ENCODE results near the gene OCA2.

OCA2 gene

DNA sequence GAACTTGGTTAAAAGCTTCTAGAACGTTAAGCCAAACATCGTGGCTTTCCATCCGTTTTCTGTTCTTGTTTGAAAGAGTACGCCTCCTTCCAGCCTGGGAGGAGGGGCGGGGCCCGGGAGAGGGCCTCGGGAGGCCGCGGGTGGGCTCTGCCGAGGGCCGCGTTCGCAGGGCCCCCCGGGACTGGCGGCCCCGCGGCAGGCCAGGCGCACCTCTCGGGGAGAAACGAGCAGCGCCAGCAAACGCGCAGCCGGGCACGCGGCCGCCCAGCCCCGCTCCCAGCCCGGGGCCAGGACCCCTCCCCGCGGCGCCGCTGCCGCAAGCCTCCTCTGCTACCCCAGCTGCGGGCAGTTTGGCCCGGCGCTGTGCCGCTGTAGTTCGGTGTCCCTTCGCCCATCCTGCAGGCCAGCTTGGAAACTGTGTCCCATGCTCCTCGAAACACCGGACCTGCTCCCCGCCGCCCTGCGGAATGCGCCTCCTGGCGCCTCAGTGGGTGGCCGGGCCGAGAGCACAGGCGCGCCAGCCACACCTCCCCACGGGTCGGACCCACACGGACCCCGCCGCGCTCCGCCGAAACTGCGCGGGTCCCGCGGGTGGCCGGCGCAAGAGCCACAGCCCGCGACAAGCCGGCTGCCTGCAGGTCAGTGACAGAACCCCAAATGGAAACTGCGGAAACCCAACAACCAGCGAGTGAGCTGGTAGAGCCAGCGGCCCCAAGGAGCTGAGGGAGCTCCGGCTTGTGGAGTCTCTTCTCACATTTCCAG is 2.3 kb downstream of the OCA2 start:
- Histone ChIP-seq H3K9me3 (ENCODE audit: control insufficient read depth, low read length) (no peaks in the 10 kb centered on the region), H3K27me3 (replicated peaks; ENCODE audit: control insufficient read depth, insufficient read depth, low read length, poor library complexity, severe bottlenecking) (peaks cover 40% of the 10 kb centered on the region), H3K36me3 (ENCODE audit: control insufficient read depth, insufficient read depth, low read length) (no peaks in the 10 kb centered on the region), H3K4me1 (ENCODE audit: control insufficient read depth, insufficient read depth, low read length, poor library complexity, severe bottlenecking) (peaks cover 42% of the 10 kb centered on the region), H3K27ac (ENCODE audit: insufficient read depth, low read length, poor library complexity, severe bottlenecking) (no peak overlapping the region), H3K4me3 (ENCODE audit: insufficient read depth, low read depth, low read length, poor library complexity, severe bottlenecking) (peak overlapping the region; percentile 66)
- no peak for DNase-seq

DNA sequence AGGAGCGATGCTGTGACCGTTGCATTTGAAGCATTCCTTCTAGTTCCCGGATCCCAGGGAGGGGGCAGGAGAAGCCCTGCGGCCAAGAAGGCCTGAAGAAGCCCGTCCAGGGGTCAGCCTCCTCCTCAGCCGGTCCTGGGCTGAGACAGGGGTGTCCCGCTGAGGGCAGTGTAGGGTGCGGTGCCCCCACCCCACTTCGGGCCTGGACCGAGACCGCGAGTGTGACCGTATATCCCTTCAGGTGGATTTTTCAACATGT is 2.8 kb downstream of the OCA2 start:
- Histone ChIP-seq H3K27ac (ENCODE audit: insufficient read depth, low read length, poor library complexity, severe bottlenecking) (no peak overlapping the region), H3K4me3 (ENCODE audit: insufficient read depth, low read depth, low read length, poor library complexity, severe bottlenecking) (peak overlapping the region; percentile 66), H3K27me3 (replicated peaks; ENCODE audit: control insufficient read depth, insufficient read depth, low read length, poor library complexity, severe bottlenecking) (peaks cover 40% of the 10 kb centered on the region), H3K9me3 (ENCODE audit: control insufficient read depth, low read length) (no peaks in the 10 kb centered on the region), H3K4me1 (ENCODE audit: control insufficient read depth, insufficient read depth, low read length, poor library complexity, severe bottlenecking) (peaks cover 42% of the 10 kb centered on the region), H3K36me3 (ENCODE audit: control insufficient read depth, insufficient read depth, low read length) (no peaks in the 10 kb centered on the region)
- no peak for DNase-seq

DNA sequence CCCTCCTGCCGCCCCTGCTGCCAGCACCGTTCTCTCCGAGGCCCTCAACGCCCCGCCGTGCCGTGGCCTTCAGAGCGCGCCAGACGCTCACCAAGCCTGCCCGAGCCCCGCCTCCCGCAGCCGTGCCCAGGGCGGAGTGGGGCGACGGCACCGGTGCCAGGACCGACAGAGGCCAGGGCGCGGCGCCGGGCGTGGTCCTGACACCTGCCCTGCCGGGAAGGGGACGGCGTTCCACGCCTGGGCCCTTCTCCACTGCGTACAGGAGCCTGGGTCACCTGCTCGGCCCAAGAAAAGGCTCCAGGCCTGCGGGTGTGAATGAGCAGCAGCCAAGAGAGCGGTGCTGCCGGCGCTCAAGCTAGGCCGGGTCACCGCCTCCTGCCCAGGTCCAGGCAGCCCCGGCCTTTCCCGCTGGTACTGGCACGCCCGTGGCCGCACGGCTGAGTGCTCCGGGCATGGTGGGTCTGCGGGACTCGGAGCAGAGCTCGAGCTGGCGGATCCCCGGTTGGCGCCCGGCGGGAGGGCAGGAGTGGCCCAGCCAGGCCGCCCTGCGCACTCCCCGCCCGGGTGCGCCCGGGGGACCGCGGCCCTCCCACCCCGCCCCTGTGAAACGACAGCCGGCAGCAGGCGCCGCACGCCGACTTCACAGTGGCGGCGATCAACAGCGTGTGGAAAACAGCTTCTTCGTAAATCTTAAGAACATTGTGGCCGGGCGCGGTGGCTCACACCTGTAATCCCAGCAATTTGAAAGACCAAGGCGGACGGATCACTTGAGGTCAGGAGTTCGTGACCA is 4.2 kb downstream of the OCA2 start:
- H3K4me3 ChIP-seq (ENCODE audit: insufficient read depth, low read depth, low read length, poor library complexity, severe bottlenecking), result peak overlapping the region; percentile 66
- H3K27me3 ChIP-seq (replicated peaks; ENCODE audit: control insufficient read depth, insufficient read depth, low read length, poor library complexity, severe bottlenecking), result peaks cover 40% of the 10 kb centered on the region
- no peaks in the 10 kb centered on the region for H3K9me3 ChIP-seq (ENCODE audit: control insufficient read depth, low read length)
- no peaks in the 10 kb centered on the region for H3K36me3 ChIP-seq (ENCODE audit: control insufficient read depth, insufficient read depth, low read length)
- no peak overlapping the region for H3K27ac ChIP-seq (ENCODE audit: insufficient read depth, low read length, poor library complexity, severe bottlenecking)
- DNase-seq, result peak in 1 of 3 donors; percentile 33
- H3K4me1 ChIP-seq (ENCODE audit: control insufficient read depth, insufficient read depth, low read length, poor library complexity, severe bottlenecking), result peaks cover 42% of the 10 kb centered on the region

DNA sequence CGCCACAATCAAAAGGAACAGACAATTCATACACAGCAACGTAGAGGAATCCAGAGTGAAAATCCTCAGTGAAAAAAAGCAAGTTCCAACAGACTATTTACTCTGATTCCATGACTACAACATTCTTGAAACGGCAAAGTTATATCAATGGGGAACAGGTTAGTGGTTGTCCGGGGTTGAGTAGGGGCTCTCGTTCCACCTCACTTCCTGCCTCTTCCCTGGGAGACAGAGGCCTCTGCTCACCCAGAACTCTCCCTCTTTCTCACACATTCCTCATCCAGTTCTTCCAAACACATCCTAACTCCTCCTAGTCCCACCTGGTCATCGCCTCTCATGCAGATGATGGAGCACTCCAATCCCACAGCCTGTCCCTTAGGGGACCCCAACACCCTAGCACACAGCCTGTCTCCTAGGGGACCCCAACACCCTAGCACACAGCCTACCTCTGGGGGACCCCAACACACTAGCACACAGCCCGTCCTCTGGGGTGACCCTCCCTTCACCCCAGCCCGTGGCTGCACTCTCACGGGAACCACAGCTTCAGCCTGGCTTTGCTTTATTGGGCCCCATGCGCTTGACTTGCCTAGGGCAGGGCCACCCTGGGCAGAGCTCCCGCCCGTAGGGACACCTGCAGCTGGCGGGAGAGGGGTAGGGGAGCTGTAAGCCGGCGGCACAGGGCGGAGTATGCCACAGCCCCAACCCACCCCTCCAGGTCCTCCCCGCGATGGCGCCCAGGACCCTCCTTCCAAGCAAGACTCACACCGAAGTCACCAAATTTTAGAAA is 5.2 kb downstream of the OCA2 start:
- Histone ChIP-seq H3K27me3 (replicated peaks; ENCODE audit: control insufficient read depth, insufficient read depth, low read length, poor library complexity, severe bottlenecking) (peaks cover 43% of the 10 kb centered on the region), H3K4me1 (ENCODE audit: control insufficient read depth, insufficient read depth, low read length, poor library complexity, severe bottlenecking) (peaks cover 34% of the 10 kb centered on the region), H3K27ac (ENCODE audit: insufficient read depth, low read length, poor library complexity, severe bottlenecking) (no peak overlapping the region), H3K36me3 (ENCODE audit: control insufficient read depth, insufficient read depth, low read length) (no peaks in the 10 kb centered on the region), H3K4me3 (ENCODE audit: insufficient read depth, low read depth, low read length, poor library complexity, severe bottlenecking) (peak overlapping the region; percentile 66), H3K9me3 (ENCODE audit: control insufficient read depth, low read length) (no peaks in the 10 kb centered on the region)
- no peak for DNase-seq

DNA sequence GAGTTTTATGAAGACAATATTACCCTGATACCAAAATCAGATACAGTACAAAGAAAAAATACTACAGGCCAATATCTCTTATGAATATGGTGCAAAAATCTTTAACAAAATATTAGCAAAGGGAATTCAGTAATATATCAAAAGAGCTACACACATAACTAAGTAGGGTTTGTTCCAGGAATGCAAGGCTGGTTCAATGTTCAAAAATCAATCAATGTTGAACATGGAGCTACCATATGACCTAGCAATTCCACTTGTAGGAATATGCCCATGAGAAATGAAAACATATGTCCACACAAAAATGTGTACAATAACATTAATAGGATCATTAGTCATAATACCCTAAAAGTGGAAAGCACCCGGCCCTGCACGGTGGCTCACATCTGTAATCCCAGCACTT is 7.8 kb downstream of the OCA2 start:
- H3K27me3 ChIP-seq (replicated peaks; ENCODE audit: control insufficient read depth, insufficient read depth, low read length, poor library complexity, severe bottlenecking), result peaks cover 27% of the 10 kb centered on the region
- H3K4me1 ChIP-seq (ENCODE audit: control insufficient read depth, insufficient read depth, low read length, poor library complexity, severe bottlenecking), result peaks cover 21% of the 10 kb centered on the region
- H3K9me3 ChIP-seq (ENCODE audit: control insufficient read depth, low read length), result no peaks in the 10 kb centered on the region
- no peak overlapping the region for H3K4me3 ChIP-seq (ENCODE audit: insufficient read depth, low read depth, low read length, poor library complexity, severe bottlenecking)
- no peaks in the 10 kb centered on the region for H3K36me3 ChIP-seq (ENCODE audit: control insufficient read depth, insufficient read depth, low read length)
- no peak for DNase-seq
- no peak overlapping the region for H3K27ac ChIP-seq (ENCODE audit: insufficient read depth, low read length, poor library complexity, severe bottlenecking)

DNA sequence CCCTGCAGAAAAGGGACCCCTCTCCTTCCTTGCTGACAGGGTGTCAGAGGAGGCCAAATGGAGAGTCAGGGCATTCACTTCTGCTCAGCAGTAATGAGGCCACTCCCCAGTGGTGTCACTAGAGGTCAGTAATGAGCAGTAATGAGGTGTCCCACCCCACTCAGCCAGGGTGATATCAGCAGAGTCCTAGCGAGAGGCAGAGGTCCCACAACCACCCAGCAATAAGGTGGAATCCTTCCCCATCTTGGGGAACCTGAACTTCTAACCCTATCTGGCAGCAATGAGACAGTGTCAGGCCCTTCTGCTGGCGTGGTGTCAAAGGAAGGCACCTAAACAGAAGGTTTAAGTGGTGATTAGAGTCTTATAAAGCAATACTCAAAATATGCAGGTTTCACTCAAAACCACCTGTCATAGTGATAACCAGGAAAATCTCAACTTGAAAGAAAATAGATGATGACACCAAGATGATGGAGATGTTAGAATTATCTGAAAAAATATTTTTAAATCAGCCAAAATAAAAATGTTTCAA is 12.9 kb downstream of the OCA2 start:
- no peaks in the 10 kb centered on the region for H3K36me3 ChIP-seq (ENCODE audit: control insufficient read depth, insufficient read depth, low read length)
- H3K4me1 ChIP-seq (ENCODE audit: control insufficient read depth, insufficient read depth, low read length, poor library complexity, severe bottlenecking), result no peaks in the 10 kb centered on the region
- no peak overlapping the region for H3K27ac ChIP-seq (ENCODE audit: insufficient read depth, low read length, poor library complexity, severe bottlenecking)
- peaks cover 3% of the 10 kb centered on the region for H3K27me3 ChIP-seq (replicated peaks; ENCODE audit: control insufficient read depth, insufficient read depth, low read length, poor library complexity, severe bottlenecking)
- peak in 1 of 3 donors; percentile 38 for DNase-seq
- H3K9me3 ChIP-seq (ENCODE audit: control insufficient read depth, low read length), result no peaks in the 10 kb centered on the region
- H3K4me3 ChIP-seq (ENCODE audit: insufficient read depth, low read depth, low read length, poor library complexity, severe bottlenecking), result no peak overlapping the region

DNA sequence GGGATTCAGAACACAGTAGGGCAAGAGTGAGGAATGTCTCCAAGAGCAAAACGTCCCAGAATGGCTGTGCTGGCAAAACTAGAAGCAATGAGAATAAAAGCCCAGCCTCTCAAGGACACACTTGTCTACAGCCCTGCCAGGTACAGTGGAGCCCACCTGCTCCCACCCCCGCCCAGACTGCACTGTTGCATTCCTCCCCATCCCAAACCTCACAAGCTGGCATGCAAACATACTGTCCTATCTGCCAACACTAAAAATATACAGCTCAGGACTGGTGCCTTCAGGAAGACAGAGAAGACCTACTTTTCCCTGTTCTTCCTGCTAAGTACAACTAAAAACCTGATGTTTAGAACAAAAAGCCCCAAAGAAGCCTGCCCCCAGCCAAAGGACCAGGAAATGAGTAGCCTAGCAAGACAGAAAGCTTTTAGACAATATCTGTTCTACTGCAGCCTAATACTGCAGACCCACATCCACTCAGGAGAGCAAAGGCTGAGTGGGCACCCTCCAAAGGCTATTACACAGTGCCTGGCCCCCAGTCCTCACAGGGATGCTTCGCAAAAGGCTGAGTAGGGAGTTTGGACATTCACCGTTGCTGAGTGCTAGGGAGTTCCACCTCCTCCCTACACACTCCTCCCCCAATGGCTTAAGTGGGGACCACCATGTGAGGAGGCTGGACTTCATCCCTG is 13.5 kb downstream of the OCA2 start:
- Histone ChIP-seq H3K9me3 (ENCODE audit: control insufficient read depth, low read length) (no peaks in the 10 kb centered on the region), H3K4me1 (ENCODE audit: control insufficient read depth, insufficient read depth, low read length, poor library complexity, severe bottlenecking) (no peaks in the 10 kb centered on the region), H3K27ac (ENCODE audit: insufficient read depth, low read length, poor library complexity, severe bottlenecking) (no peak overlapping the region), H3K4me3 (ENCODE audit: insufficient read depth, low read depth, low read length, poor library complexity, severe bottlenecking) (no peak overlapping the region), H3K36me3 (ENCODE audit: control insufficient read depth, insufficient read depth, low read length) (no peaks in the 10 kb centered on the region), H3K27me3 (replicated peaks; ENCODE audit: control insufficient read depth, insufficient read depth, low read length, poor library complexity, severe bottlenecking) (peaks cover 3% of the 10 kb centered on the region)
- DNase-seq, result no peak

DNA sequence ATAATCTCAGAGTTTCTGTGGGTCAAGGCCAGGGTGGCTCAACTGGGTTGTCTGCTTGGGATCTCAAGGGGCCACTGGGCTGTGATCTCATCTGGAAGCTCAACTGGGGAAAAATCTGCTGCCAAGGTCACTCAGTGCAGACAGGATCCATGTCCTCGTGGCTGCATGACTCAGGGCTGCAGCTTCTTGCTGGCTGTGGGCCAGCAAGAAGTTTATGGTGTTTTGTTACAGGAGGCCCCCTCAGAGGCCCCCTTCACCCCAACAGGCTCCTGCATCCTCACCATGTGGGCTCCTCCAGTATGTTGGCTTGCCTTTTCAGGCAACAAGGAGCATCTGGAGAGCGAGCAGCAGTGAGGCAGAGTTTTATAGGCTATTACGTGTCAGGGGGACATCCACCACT is 14.6 kb downstream of the OCA2 start:
- DNase-seq, result no peak
- no peaks in the 10 kb centered on the region for H3K9me3 ChIP-seq (ENCODE audit: control insufficient read depth, low read length)
- H3K4me3 ChIP-seq (ENCODE audit: insufficient read depth, low read depth, low read length, poor library complexity, severe bottlenecking), result no peak overlapping the region
- no peaks in the 10 kb centered on the region for H3K36me3 ChIP-seq (ENCODE audit: control insufficient read depth, insufficient read depth, low read length)
- H3K27me3 ChIP-seq (replicated peaks; ENCODE audit: control insufficient read depth, insufficient read depth, low read length, poor library complexity, severe bottlenecking), result peaks cover 3% of the 10 kb centered on the region
- no peak overlapping the region for H3K27ac ChIP-seq (ENCODE audit: insufficient read depth, low read length, poor library complexity, severe bottlenecking)
- H3K4me1 ChIP-seq (ENCODE audit: control insufficient read depth, insufficient read depth, low read length, poor library complexity, severe bottlenecking), result no peaks in the 10 kb centered on the region

DNA sequence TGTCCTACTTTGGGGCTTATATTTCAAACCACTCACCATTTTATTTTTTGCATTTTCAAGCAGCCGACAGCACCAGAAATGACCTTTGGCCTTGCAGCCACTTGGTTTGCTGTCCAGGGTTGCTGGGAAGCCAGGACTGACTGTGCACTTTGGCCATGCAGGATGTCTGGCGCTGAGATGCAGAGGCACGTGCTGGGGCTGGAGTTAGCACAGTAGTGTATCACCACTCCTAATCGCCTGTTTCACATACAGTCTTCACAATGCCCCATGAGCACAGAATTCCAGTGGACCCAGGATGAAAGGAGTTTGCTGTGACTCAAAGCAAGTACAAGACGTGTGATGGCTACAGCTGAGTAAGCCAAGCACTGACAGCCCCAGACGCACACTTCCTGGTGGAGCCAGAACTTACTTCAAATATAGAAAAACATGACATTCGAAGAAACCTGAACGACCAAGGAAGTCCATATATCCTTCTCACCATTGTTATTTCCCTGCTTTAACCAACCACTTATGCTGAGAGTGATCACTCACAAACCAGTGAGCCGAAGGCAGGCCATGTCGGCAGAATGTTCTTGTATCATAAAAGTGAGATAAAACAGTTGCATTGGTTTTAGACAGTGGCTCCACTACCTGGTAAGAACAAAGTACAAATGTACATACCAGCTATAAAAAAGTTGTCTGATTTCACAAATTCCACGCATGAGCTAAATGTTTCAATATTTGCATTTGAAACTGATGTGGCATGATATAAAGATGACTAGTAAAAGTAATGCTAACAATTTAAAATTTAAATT is 16.0 kb downstream of the OCA2 start:
- H3K9me3 ChIP-seq (ENCODE audit: control insufficient read depth, low read length), result no peaks in the 10 kb centered on the region
- H3K27me3 ChIP-seq (replicated peaks; ENCODE audit: control insufficient read depth, insufficient read depth, low read length, poor library complexity, severe bottlenecking), result no peaks in the 10 kb centered on the region
- no peaks in the 10 kb centered on the region for H3K4me1 ChIP-seq (ENCODE audit: control insufficient read depth, insufficient read depth, low read length, poor library complexity, severe bottlenecking)
- no peaks in the 10 kb centered on the region for H3K36me3 ChIP-seq (ENCODE audit: control insufficient read depth, insufficient read depth, low read length)
- no peak for DNase-seq
- no peak overlapping the region for H3K27ac ChIP-seq (ENCODE audit: insufficient read depth, low read length, poor library complexity, severe bottlenecking)
- H3K4me3 ChIP-seq (ENCODE audit: insufficient read depth, low read depth, low read length, poor library complexity, severe bottlenecking), result no peak overlapping the region
